Measurements from ENCODE around the gene MLH3.

- TF ChIP-seq CTCF (optimal IDR thresholded peaks at IDR 0.05 in 1 of 3, IDR thresholded peaks at IDR 0.05 in 1 of 3, conservative IDR thresholded peaks at IDR 0.05 in 1 of 3; ENCODE audit: extremely low read depth in 1 of 3, insufficient read depth in 2 of 3, low read length in 3 of 3) (no peak), EZH2 (IDR thresholded peaks at IDR 0.05; ENCODE audit: low read length) (no peak)
These were observed 66.3 kb downstream of the MLH3 start for GRCh38 chr14:74985028-74985310.

Measured in keratinocyte (primary cell).